ENCODE measurements around the gene KIF26B.

The KIF26B gene

GRCh38 chr1:245207801-245208200 is 53.0 kb downstream of the KIF26B start:
- DNase-seq (ENCODE audit: low spot score), result no peak

- DNase-seq (ENCODE audit: low spot score), result peak; percentile 82
Observed at GRCh38 chr1:245209658-245210435, 55.1 kb downstream of the KIF26B start.

GRCh38 chr1:245211035-245211749 is 56.4 kb downstream of the KIF26B start:
- DNase-seq (ENCODE audit: low spot score), result no peak

- DNase-seq (ENCODE audit: low spot score), result no peak
Observed at GRCh38 chr1:245211761-245212160, 57.0 kb downstream of the KIF26B start.

- no peak for DNase-seq (ENCODE audit: low spot score)
Observed at GRCh38 chr1:245212221-245212710, 57.5 kb downstream of the KIF26B start.

- DNase-seq (ENCODE audit: low spot score), result no peak
Observed at GRCh38 chr1:245213066-245213831, 58.5 kb downstream of the KIF26B start.

- no peak for DNase-seq (ENCODE audit: low spot score)
Observed at GRCh38 chr1:245215071-245215470, 60.3 kb downstream of the KIF26B start.

GRCh38 chr1:245216366-245217115 is 61.8 kb downstream of the KIF26B start:
- no peak for DNase-seq (ENCODE audit: low spot score)

- no peak for DNase-seq (ENCODE audit: low spot score)
Observed at GRCh38 chr1:245217853-245218608, 63.2 kb downstream of the KIF26B start.

GRCh38 chr1:245220381-245220985 is 65.7 kb downstream of the KIF26B start:
- DNase-seq (ENCODE audit: low spot score), result no peak

GRCh38 chr1:245221805-245222204 is 67.0 kb downstream of the KIF26B start:
- DNase-seq (ENCODE audit: low spot score), result no peak

- no peak for DNase-seq (ENCODE audit: low spot score)
Observed at GRCh38 chr1:245222931-245223595, 68.3 kb downstream of the KIF26B start.

GRCh38 chr1:245225322-245226202 is 70.8 kb downstream of the KIF26B start:
- DNase-seq (ENCODE audit: low spot score), result no peak

GRCh38 chr1:245226203-245226499 is 71.4 kb downstream of the KIF26B start:
- DNase-seq (ENCODE audit: low spot score), result no peak

GRCh38 chr1:245229051-245229450 is 74.3 kb downstream of the KIF26B start:
- no peak for DNase-seq (ENCODE audit: low spot score)

GRCh38 chr1:245232931-245233330 is 78.1 kb downstream of the KIF26B start:
- no peak for DNase-seq (ENCODE audit: low spot score)

- DNase-seq (ENCODE audit: low spot score), result no peak
Observed at GRCh38 chr1:245234217-245235081, 79.7 kb downstream of the KIF26B start.

GRCh38 chr1:245235156-245235555 is 80.4 kb downstream of the KIF26B start:
- DNase-seq (ENCODE audit: low spot score), result no peak

Measured in SK-N-DZ (cell line).